ENCODE measurements around the gene HDGFL3.
"Not testable (repeated sequence)": the region's sequence is repeated elsewhere in the genome, so short reads cannot be mapped to it uniquely, and the experiment has no call there.

HDGFL3 gene

DNA sequence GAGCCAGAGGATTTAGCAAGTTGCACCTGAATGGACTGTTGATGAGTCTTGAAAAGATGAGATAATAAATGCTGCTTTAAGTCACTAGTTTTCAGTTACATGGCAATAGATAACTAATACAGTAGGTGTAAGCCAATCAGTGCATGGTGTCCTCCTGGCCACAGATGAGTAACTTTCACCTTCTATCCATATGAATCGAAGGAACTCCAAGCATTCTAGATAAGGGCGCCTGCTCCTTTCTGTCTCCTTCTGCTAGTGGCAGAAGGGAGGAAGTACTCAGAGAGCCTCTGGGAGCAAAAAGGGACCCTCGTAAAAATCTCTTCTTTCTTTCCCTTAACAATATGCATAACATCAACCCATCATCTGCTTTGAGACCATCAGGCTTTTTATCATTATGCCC, 62.9 kb downstream of the HDGFL3 start:
- TF ChIP-seq, protein P1, sequence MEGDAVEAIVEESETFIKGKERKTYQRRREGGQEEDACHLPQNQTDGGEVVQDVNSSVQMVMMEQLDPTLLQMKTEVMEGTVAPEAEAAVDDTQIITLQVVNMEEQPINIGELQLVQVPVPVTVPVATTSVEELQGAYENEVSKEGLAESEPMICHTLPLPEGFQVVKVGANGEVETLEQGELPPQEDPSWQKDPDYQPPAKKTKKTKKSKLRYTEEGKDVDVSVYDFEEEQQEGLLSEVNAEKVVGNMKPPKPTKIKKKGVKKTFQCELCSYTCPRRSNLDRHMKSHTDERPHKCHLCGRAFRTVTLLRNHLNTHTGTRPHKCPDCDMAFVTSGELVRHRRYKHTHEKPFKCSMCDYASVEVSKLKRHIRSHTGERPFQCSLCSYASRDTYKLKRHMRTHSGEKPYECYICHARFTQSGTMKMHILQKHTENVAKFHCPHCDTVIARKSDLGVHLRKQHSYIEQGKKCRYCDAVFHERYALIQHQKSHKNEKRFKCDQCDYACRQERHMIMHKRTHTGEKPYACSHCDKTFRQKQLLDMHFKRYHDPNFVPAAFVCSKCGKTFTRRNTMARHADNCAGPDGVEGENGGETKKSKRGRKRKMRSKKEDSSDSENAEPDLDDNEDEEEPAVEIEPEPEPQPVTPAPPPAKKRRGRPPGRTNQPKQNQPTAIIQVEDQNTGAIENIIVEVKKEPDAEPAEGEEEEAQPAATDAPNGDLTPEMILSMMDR (conservative IDR thresholded peaks at IDR 0.05; ENCODE audit: low read depth, low read length), result no peak
- no peak for DNase-seq (ENCODE audit: low read depth)

DNA sequence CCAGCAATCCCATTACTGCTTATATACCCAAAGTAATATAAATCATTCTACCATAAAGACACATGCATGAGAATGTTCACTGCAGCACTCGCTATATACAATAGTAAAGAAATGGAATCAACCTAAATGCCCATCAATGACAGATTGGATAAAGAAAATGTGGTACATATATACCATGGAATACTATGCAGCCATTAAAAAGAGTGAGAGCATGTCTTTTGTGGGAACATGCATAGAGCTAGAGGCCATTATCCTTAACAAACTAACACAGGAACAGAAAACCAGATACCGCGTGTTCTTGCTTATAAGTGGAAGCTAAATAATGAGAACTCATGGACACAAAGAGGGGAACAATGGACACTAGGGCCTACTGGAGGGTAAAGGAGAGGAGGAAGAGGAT, 65.5 kb downstream of the HDGFL3 start:
- H3K4me3 ChIP-seq (ENCODE audit: low read depth, low read length); DNase-seq (ENCODE audit: low read depth): not testable (repeated sequence)

More for the DNA sequence above, 62.9 kb downstream of the HDGFL3 start:
- H3K4me3 ChIP-seq (ENCODE audit: low read depth, low read length), result no peak overlapping the region

DNA sequence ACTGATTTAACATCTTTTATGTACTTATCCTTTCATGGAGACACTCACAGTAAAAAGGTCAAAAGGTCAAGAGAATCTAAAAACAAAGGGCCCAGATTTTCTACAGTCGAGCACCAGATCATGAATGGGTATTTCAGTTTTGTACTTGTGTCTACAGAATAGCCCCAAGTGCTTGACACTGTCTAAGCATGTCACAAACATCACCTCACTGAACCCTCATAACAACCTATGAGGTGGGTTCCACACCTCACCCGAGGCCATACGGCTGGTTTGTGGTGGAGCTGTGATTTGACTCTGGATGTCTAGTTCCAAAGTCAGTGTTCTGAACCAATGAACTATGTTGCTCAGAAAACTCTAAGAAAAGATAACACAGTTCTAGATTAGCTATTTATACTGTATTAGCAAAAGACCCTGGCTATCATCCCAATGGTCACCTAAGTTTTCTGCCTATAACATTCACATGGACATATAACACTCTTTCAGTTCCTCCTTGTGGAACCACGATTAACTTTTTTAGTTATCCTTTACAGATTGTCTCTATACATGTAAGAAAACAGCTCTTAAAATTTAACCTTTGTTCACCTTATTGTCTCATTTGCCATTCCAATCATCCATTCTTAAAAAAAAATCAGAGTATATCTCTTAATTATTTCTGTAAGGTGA, 74.6 kb downstream of the HDGFL3 start:
- H3K4me3 ChIP-seq (ENCODE audit: low read depth, low read length), result no peak overlapping the region
- TF ChIP-seq, protein P1 (conservative IDR thresholded peaks at IDR 0.05; ENCODE audit: low read depth, low read length), result no peak
- no peak for DNase-seq (ENCODE audit: low read depth)

DNA sequence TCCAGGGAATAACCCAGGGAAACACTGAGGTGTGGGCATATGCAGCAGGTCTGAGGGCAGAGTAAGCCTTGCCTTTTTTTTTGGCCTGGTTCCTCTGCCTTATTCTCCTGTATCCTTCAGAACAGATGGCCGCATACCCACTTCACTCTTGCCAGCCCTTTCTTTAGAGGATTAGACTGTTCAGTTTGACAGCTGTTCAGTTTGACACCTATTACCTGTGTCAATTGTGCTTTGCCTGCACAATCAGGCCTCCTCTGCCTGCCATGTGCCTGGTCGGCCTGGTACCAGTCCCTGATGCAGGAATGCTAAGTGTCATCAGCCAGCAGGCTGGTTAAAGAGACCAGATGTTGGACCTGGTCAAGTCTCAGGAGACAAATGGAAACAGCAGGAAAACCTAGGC, 77.8 kb downstream of the HDGFL3 start:
- DNase-seq (ENCODE audit: low read depth), result no peak
- TF ChIP-seq, protein P1 (conservative IDR thresholded peaks at IDR 0.05; ENCODE audit: low read depth, low read length), result no peak
- H3K4me3 ChIP-seq (ENCODE audit: low read depth, low read length), result no peak overlapping the region

DNA sequence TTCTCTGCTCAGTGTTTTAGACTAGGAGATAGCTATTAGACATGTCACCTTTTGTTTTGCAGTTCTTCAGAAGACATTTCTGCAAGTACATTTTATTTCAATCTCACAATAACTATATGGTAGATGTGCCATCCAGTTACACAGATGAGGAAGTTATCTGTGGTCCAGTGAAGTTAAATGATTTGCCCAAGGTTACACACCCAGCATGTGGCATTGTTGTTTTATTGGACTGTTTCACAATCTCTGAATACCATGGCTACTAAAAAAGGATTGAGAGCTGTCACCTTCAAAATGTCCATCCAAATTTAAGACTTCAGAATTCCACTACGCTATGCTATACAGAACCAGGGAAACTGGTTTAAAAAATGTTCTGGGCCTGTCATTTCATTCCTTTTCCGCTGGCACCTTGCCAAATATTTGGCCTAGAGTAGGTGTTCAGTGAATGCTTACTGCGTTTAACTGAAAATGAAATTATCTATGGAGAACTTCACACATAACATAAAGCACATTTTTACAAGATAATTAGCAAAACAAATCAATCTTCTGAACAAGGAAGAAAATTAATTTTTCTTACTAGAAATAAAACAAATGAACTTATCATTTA, 80.0 kb downstream of the HDGFL3 start:
- DNase-seq (ENCODE audit: low read depth), result peak; percentile 19
- no peak overlapping the region for H3K4me3 ChIP-seq (ENCODE audit: low read depth, low read length)
- TF ChIP-seq, protein P1 (conservative IDR thresholded peaks at IDR 0.05; ENCODE audit: low read depth, low read length), result no peak

DNA sequence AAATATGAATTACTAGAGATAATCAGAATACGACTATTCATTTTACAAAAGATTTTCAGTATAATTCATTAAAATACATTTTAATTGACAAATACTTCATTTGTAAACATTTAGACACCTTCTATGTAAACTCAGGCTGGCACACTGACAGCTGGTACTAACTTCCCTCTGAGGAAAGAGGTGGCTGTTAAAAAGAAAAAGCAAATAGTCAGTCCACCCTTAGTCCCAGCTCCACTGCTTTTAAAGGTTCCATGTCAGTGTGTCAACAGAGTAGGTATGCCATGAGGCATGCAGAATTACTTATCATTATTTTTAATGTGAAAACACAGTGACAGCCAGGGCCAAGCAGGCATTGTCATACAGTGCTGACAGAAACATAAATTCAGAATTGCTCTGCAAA, 84.1 kb downstream of the HDGFL3 start:
- TF ChIP-seq, protein P1 (conservative IDR thresholded peaks at IDR 0.05; ENCODE audit: low read depth, low read length), result no peak
- no peak for DNase-seq (ENCODE audit: low read depth)
- no peak overlapping the region for H3K4me3 ChIP-seq (ENCODE audit: low read depth, low read length)

DNA sequence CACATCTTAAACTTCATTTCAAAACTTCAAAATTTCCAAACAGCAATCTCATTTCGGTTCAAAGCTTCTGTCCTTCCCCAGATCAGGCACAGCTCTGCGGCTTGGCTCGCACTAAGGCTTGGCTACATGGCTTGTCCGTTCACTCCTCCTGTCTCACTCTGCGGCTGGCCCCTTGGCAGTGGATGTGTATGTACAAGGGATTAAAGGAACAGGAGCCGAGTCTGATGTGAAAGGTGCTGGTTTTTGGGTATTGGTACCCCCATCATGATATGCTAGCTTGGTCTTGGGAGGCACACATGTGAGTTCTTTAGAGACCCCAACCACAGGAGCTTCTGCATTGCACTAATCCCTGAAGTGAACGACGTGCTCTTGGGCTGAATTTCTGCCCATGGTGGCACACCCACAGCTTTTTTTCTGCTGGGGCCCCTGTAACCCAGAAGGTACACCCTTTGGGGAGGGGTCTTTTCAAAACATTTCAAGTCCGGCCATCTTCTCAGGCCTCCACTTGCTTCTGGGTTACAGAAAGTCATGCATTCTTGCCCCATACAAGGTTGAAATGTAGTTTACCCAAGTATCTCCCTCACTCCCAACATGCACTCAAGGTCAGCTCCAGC, 87.5 kb downstream of the HDGFL3 start:
- TF ChIP-seq, protein P1 (conservative IDR thresholded peaks at IDR 0.05; ENCODE audit: low read depth, low read length), result no peak
- no peak for DNase-seq (ENCODE audit: low read depth)
- no peak overlapping the region for H3K4me3 ChIP-seq (ENCODE audit: low read depth, low read length)

Measured in choroid plexus epithelial cell (primary cell).